ENCODE measurements around the gene FOXO3. TPM values are rescaled to one million over a fixed set of nuclear protein-coding genes. Genes with fewer than 3 reads are reported as not detected.
A peak's percentile ranks its signal among the peaks of the same experiment; 100 is the strongest.

FOXO3 gene
- total RNA-seq, 1 experiment from 2014 or later: 22.1 TPM

DNA sequence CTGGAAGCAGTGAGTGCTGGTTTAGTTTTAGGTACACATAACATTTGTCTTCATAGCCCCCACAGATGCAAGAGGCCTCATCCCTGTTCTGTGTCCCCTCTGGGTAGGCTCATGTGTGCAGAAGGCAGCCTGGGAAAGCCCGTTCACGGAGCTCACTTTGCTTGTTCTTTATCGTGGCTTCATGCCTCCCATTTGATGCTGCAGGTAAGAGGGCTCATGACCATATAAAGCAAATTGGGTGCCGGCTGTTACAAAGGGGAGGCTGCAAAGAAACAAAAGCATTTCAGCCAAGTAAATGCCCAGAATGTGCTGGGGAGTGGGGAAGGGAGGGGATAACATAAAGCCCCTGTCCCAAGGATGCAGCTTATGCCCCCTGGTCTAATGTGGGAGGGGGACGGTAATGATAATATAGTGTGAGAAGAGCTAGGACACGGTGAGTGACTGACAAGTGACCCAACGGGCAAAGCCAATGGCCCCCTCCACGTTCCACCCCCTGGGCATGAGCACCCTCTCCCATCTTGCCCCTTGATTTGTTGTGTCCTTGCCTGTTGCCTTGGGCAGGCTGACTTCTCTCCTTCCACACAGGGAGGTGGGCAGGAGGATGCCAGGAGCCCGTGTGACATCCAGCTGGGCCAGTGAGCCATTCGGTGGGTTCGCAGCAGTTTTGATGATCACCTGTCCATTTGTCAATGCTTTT, 138.0 kb downstream of the FOXO3 start:
- H3K18ac ChIP-seq (ENCODE audit: insufficient read length, low read depth, low read length): peak overlapping the region; percentile 27
- no peak overlapping the region for H2BK15ac ChIP-seq (ENCODE audit: low read depth, low read length)
- no peak overlapping the region for H3K14ac ChIP-seq (ENCODE audit: insufficient read depth, low read length)
- H3K9me3 ChIP-seq (ENCODE audit: control insufficient read depth, low read depth, low read length): no peaks in the 10 kb centered on the region
- no peak overlapping the region for H3K56ac ChIP-seq (ENCODE audit: insufficient read length, low read depth, low read length)
- no peak overlapping the region for H4K91ac ChIP-seq (ENCODE audit: insufficient read length, low read depth, low read length)
- no peak for DNase-seq
- Mint-ChIP-seq H3K36me3 (ENCODE audit: insufficient read depth in 1 of 3, low read depth in 3 of 3) (peaks cover 5 to 26% (median 17%) of the 10 kb centered on the region in 3 experiments), H3K27ac (no peak overlapping the region), H3K4me3 (no peak overlapping the region), H3K4me1 (peaks cover 18 to 20% of the 10 kb centered on the region in 2 experiments), H3K27me3 (ENCODE audit: low read depth) (peaks cover 2% of the 10 kb centered on the region), H3K9me3 (peaks cover 17% of the 10 kb centered on the region in 2 experiments)
- TF ChIP-seq, protein P1, sequence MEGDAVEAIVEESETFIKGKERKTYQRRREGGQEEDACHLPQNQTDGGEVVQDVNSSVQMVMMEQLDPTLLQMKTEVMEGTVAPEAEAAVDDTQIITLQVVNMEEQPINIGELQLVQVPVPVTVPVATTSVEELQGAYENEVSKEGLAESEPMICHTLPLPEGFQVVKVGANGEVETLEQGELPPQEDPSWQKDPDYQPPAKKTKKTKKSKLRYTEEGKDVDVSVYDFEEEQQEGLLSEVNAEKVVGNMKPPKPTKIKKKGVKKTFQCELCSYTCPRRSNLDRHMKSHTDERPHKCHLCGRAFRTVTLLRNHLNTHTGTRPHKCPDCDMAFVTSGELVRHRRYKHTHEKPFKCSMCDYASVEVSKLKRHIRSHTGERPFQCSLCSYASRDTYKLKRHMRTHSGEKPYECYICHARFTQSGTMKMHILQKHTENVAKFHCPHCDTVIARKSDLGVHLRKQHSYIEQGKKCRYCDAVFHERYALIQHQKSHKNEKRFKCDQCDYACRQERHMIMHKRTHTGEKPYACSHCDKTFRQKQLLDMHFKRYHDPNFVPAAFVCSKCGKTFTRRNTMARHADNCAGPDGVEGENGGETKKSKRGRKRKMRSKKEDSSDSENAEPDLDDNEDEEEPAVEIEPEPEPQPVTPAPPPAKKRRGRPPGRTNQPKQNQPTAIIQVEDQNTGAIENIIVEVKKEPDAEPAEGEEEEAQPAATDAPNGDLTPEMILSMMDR (conservative IDR thresholded peaks at IDR 0.05): no peak
- no peaks in the 10 kb centered on the region for H3K4me1 ChIP-seq (ENCODE audit: insufficient read depth, low read length)
- no peak overlapping the region for H3K4ac ChIP-seq (ENCODE audit: low read depth, low read length)
- no peak overlapping the region for H4K5ac ChIP-seq (ENCODE audit: insufficient read length, low read depth, low read length)
- WGBS (ENCODE audit: extremely low coverage, insufficient read length, low lambda C conversion rate): no CpG with 5 or more reads among the region's 11 CpGs
- no peaks in the 10 kb centered on the region for H3K23me2 ChIP-seq (ENCODE audit: insufficient read length, low read depth, low read length, poor library complexity, severe bottlenecking)
- no peak overlapping the region for H3K23ac ChIP-seq (ENCODE audit: insufficient read length, low read depth, low read length)
- H2BK5ac ChIP-seq (ENCODE audit: insufficient read length, low read length): no peak overlapping the region
- no peaks in the 10 kb centered on the region for H3K79me2 ChIP-seq (ENCODE audit: insufficient read depth, low read length)
- H3K27ac ChIP-seq (ENCODE audit: insufficient read length, low read depth, low read length): no peak overlapping the region
- H4K8ac ChIP-seq (replicated peaks; ENCODE audit: insufficient read length, low read depth, low read length): no peak overlapping the region
- no peak overlapping the region for H3K9ac ChIP-seq (ENCODE audit: extremely low read depth, insufficient read length, low read length)
- H3K27me3 ChIP-seq (ENCODE audit: insufficient read depth, low read length): no peaks in the 10 kb centered on the region
- H2AK5ac ChIP-seq (ENCODE audit: insufficient read length, low read length): no peak overlapping the region
- H2BK20ac ChIP-seq (ENCODE audit: low read depth, low read length, poor library complexity, severe bottlenecking): no peak overlapping the region
- H3K4me2 ChIP-seq (ENCODE audit: insufficient read depth, insufficient read length, low read length): no peak overlapping the region
- no peak overlapping the region for H2BK120ac ChIP-seq (ENCODE audit: low read depth, low read length, poor library complexity, severe bottlenecking)
- H3K79me1 ChIP-seq (ENCODE audit: insufficient read depth, low read depth, low read length, poor library complexity, severe bottlenecking): no peaks in the 10 kb centered on the region
- H3T11ph ChIP-seq (ENCODE audit: low read length): no peak overlapping the region
- H2AFZ ChIP-seq (ENCODE audit: low read length): no peak overlapping the region
- no peaks in the 10 kb centered on the region for H4K20me1 ChIP-seq (ENCODE audit: control insufficient read depth, insufficient read depth, insufficient read length)
- no peak overlapping the region for H2BK12ac ChIP-seq (ENCODE audit: insufficient read length, low read depth, low read length)
